ENCODE results near the gene ANO7. TPM values are rescaled to one million over a fixed set of nuclear protein-coding genes. Genes with fewer than 3 reads are reported as not detected.

ANO7 gene
- total and polyA plus RNA-seq, 2 of the 8 experiments (the other 6 are each of a cell fraction or from before 2014, with no cell fraction given), result 3.2 to 6.9 TPM

- Histone ChIP-seq H3K9ac (replicated peaks in 1 of 4; ENCODE audit: extremely low read depth in 1 of 4, low read depth in 3 of 4, low read length in 3 of 4) (no peak overlapping the region), H2BK15ac (ENCODE audit: low read length) (no peak overlapping the region), H3K79me2 (ENCODE audit: control insufficient read depth in 1 of 2, insufficient read depth in 2 of 2, low read length in 2 of 2) (no peaks in the 10 kb centered on the region), H4K5ac (ENCODE audit: insufficient read length, low read depth, low read length) (no peak overlapping the region), H3K9me3 (ENCODE audit: insufficient read depth in 2 of 2, low read depth in 1 of 2, low read length in 1 of 2) (no peaks in the 10 kb centered on the region), H3K4me2 (ENCODE audit: insufficient read depth in 1 of 2, low read depth in 2 of 2, low read length in 2 of 2) (no peak overlapping the region), H4K8ac (ENCODE audit: extremely low read depth, insufficient read depth, low read length) (peak overlapping the region; percentile 82; the same call in 1 of the 2 replicates), H3K36me3 (ENCODE audit: control insufficient read depth in 2 of 4, insufficient read depth in 4 of 4, low read length in 3 of 4) (peaks cover 45 to 97% (median 81%) of the 10 kb centered on the region in 4 experiments), H3K4me3 (ENCODE audit: extremely low read depth in 1 of 4, insufficient read depth in 2 of 4, low read depth in 3 of 4, low read length in 4 of 4) (no peak overlapping the region), H3K56ac (replicated peaks; ENCODE audit: insufficient read length, low read depth, low read length) (no peak overlapping the region), H3K79me1 (ENCODE audit: low read depth, low read length) (no peaks in the 10 kb centered on the region; the same call in 1 of the 2 replicates), H2AFZ (ENCODE audit: low read length) (no peak overlapping the region), H3K23me2 (ENCODE audit: low read depth, low read length) (no peaks in the 10 kb centered on the region), H3K27me3 (replicated peaks in 1 of 4; ENCODE audit: control insufficient read depth in 3 of 4, extremely low read depth in 1 of 4, insufficient read depth in 3 of 4, low read length in 3 of 4) (no peaks in the 10 kb centered on the region), H3K4me1 (replicated peaks in 1 of 4; ENCODE audit: control insufficient read depth in 3 of 4, insufficient read depth in 4 of 4, low read length in 3 of 4) (no peaks in the 10 kb centered on the region), H4K91ac (replicated peaks; ENCODE audit: insufficient read length, low read length) (no peak overlapping the region), H4K20me1 (replicated peaks in 1 of 2; ENCODE audit: control insufficient read depth in 1 of 2, insufficient read depth in 2 of 2, low read length in 2 of 2) (peaks cover 9 to 14% of the 10 kb centered on the region in 2 experiments), H3K14ac (ENCODE audit: insufficient read length) (no peak overlapping the region), H3K4ac (replicated peaks; ENCODE audit: insufficient read length, low read depth, low read length) (no peak overlapping the region), H2BK20ac (ENCODE audit: low read length) (no peak overlapping the region), H2BK12ac (ENCODE audit: low read depth, low read length) (no peak overlapping the region), H2AK5ac (ENCODE audit: low read depth, low read length) (no peak overlapping the region), H2BK5ac (ENCODE audit: low read depth, low read length) (no peak overlapping the region), H2BK120ac (replicated peaks; ENCODE audit: low read depth, low read length) (no peak overlapping the region), H3K27ac (ENCODE audit: low read depth, low read length) (no peak overlapping the region), H3K23ac (ENCODE audit: insufficient read length) (no peak overlapping the region), H3K18ac (ENCODE audit: extremely low read depth, low read length) (no peak overlapping the region)
- WGBS, 2 experiments (ENCODE audit: extremely low coverage in 1 of 2, insufficient coverage in 1 of 2, insufficient read length in 1 of 2, insufficient replicate concordance in 2 of 2, low coverage in 1 of 2, low lambda C conversion rate in 2 of 2, missing lambda C conversion rate in 1 of 2), result 96% methylated on average over 20 of the region's 21 CpGs; no CpG with 5 or more reads in 1 of the 2 experiments
- FAIRE-seq, result no peak
- CTCF ChIA-PET (ENCODE audit: partially characterized antibody), result no interaction called here
- POLR2A ChIA-PET (ENCODE audit: partially characterized antibody), result interaction anchor here (0.9 to 1.0 kb wide), 2 partner anchors 15 to 74 kb away, joined by 3 read pairs; no protein-coding TSS in a partner anchor
- no peak for DNase-seq (ENCODE audit: low read depth in 1 of 2, low spot score in 2 of 2)
- no peak for TF ChIP-seq MAX (IDR thresholded peaks at IDR 0.05)
- no peak for TF ChIP-seq KDM5A (IDR thresholded peaks at IDR 0.05; ENCODE audit: low read length)
- TF ChIP-seq CBX8 (IDR thresholded peaks at IDR 0.05; ENCODE audit: borderline replicate concordance, low read depth, low read length), result no peak
- no peak for TF ChIP-seq SP2 (IDR thresholded peaks at IDR 0.05; ENCODE audit: low read length)
- TF ChIP-seq KDM4A (IDR thresholded peaks at IDR 0.05; ENCODE audit: low read depth, low read length, severe bottlenecking), result no peak
- no peak for TF ChIP-seq SUZ12 (IDR thresholded peaks at IDR 0.05; ENCODE audit: low read length)
- TF ChIP-seq EGR1 (IDR thresholded peaks at IDR 0.05; ENCODE audit: borderline replicate concordance, low read depth, low read length), result no peak
- TF ChIP-seq ZNF274 (IDR thresholded peaks at IDR 0.05; ENCODE audit: borderline replicate concordance, extremely low read depth, low read length), result no peak
- no peak for TF ChIP-seq SP1 (IDR thresholded peaks at IDR 0.05; ENCODE audit: low read depth, low read length)
- TF ChIP-seq EP300 (IDR thresholded peaks at IDR 0.05; ENCODE audit: borderline replicate concordance in 1 of 2, low read depth in 2 of 2, low read length in 2 of 2), result no peak
- TF ChIP-seq POLR2AphosphoS5 (IDR thresholded peaks at IDR 0.05; ENCODE audit: low read depth, low read length), result no peak
- TF ChIP-seq RAD21 (IDR thresholded peaks at IDR 0.05 in 1 of 2, conservative IDR thresholded peaks at IDR 0.05 in 1 of 2; ENCODE audit: low read depth in 2 of 2, low read length in 2 of 2), result no peak
- TF ChIP-seq BACH1 (IDR thresholded peaks at IDR 0.05; ENCODE audit: low read length), result no peak
These were observed 52.0 kb downstream of the ANO7 start for GRCh38 chr2:241240320-241241004.
